HG03565 (cell line): ENCODE data around the gene CCL24.
"Not testable (repeated sequence)": the region's sequence is repeated elsewhere in the genome, so short reads cannot be mapped to it uniquely, and the experiment has no call there.

Experiments used
- ATAC-seq: cut with Tn5 transposase; IDR thresholded peaks from one replicate; pipeline ENCODE4 v1.9.1; 2021; ENCODE audit warnings: mild to moderate bottlenecking, moderate library complexity; ENCODE audit not compliant: unreplicated experiment

Gene CCL24

GRCh38 chr7:75813781-75814236 is at the start of gene CCL24:
Gene CCL24 (minus strand): TSS chr7:75813806. CDS start chr7:75813715, 91 bp downstream.
- no peak for ATAC-seq

GRCh38 chr7:75861636-75862035 is 48.0 kb upstream of the CCL24 start:
- no peak for ATAC-seq

GRCh38 chr7:75858410-75858809 is 44.8 kb upstream of the CCL24 start:
- no peak for ATAC-seq

GRCh38 chr7:75856536-75856935 is 42.9 kb upstream of the CCL24 start:
- ATAC-seq: no peak

GRCh38 chr7:75854813-75855345 is 41.3 kb upstream of the CCL24 start:
- ATAC-seq: not testable (repeated sequence)

- ATAC-seq: no peak
These were observed 40.6 kb upstream of the CCL24 start for GRCh38 chr7:75854233-75854632.

GRCh38 chr7:75850235-75850634 is 36.6 kb upstream of the CCL24 start:
- ATAC-seq: no peak

- no peak for ATAC-seq
These were observed 36.0 kb upstream of the CCL24 start for GRCh38 chr7:75849573-75849972.

- ATAC-seq: no peak
These were observed 34.1 kb upstream of the CCL24 start for GRCh38 chr7:75847707-75848106.

GRCh38 chr7:75845132-75845531 is 31.5 kb upstream of the CCL24 start:
- ATAC-seq: not testable (repeated sequence)

GRCh38 chr7:75844158-75844557 is 30.6 kb upstream of the CCL24 start:
- ATAC-seq: no peak

- ATAC-seq: no peak
These were observed 30.1 kb upstream of the CCL24 start for GRCh38 chr7:75843613-75844116.

GRCh38 chr7:75842836-75843446 is 29.3 kb upstream of the CCL24 start:
- peak; percentile 95 for ATAC-seq

GRCh38 chr7:75840029-75840428 is 26.4 kb upstream of the CCL24 start:
- no peak for ATAC-seq

GRCh38 chr7:75838281-75838930 is 24.8 kb upstream of the CCL24 start:
- not testable (repeated sequence) for ATAC-seq

GRCh38 chr7:75836798-75837197 is 23.2 kb upstream of the CCL24 start:
- no peak for ATAC-seq

- ATAC-seq: no peak
These were observed 22.2 kb upstream of the CCL24 start for GRCh38 chr7:75835688-75836285.

GRCh38 chr7:75833662-75834061 is 20.1 kb upstream of the CCL24 start:
- ATAC-seq: not testable (repeated sequence)

- ATAC-seq: no peak
These were observed 17.4 kb upstream of the CCL24 start for GRCh38 chr7:75830978-75831377.

- ATAC-seq: not testable (repeated sequence)
These were observed 16.1 kb upstream of the CCL24 start for GRCh38 chr7:75829656-75830055.

GRCh38 chr7:75823198-75823910 is 9.7 kb upstream of the CCL24 start:
- ATAC-seq: no peak
